GM12874 (cell line): ENCODE results near the gene PIK3AP1.

Experiments
- TF ChIP-seq, protein P1 (sequence below): IDR thresholded peaks from 2 replicates; pipeline ENCODE4 v1.5.1; 2011; ENCODE audit warnings: low read depth, mild to moderate bottlenecking, control low read depth, low read length, moderate library complexity; ENCODE audit not compliant: insufficient read depth

Gene PIK3AP1

GRCh38 chr10:96716390-96716789 is 3.9 kb downstream of the PIK3AP1 start:
- TF ChIP-seq, protein P1, sequence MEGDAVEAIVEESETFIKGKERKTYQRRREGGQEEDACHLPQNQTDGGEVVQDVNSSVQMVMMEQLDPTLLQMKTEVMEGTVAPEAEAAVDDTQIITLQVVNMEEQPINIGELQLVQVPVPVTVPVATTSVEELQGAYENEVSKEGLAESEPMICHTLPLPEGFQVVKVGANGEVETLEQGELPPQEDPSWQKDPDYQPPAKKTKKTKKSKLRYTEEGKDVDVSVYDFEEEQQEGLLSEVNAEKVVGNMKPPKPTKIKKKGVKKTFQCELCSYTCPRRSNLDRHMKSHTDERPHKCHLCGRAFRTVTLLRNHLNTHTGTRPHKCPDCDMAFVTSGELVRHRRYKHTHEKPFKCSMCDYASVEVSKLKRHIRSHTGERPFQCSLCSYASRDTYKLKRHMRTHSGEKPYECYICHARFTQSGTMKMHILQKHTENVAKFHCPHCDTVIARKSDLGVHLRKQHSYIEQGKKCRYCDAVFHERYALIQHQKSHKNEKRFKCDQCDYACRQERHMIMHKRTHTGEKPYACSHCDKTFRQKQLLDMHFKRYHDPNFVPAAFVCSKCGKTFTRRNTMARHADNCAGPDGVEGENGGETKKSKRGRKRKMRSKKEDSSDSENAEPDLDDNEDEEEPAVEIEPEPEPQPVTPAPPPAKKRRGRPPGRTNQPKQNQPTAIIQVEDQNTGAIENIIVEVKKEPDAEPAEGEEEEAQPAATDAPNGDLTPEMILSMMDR = no peak

GRCh38 chr10:96714746-96715255 is 5.5 kb downstream of the PIK3AP1 start:
- TF ChIP-seq, protein P1 = no peak

DNA sequence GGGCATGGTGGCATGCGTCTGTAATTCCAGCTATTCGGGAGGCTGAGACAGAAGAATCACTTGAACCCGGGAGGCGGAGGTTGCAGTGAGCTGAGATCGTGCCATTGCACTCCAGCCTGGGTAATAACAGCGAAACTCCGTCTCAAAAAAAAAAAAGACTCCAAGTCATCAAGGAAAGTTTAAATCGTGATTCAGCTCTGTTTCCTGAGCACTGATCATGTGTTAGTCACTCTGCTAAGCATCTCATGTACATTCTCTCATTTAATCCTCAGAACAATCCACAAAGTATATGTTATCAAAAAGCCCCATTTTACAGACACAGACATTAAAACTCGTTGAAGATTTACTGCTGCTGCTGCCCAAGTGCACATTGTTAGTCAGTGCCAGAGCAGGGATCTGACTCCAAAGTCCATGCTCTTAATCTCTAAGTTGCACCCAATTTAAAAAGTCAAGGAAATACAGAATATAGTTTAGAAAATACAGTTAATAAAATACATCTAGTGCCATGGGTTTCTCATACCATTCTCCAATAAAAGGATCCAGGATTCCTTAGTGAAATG is 6.2 kb downstream of the PIK3AP1 start:
- TF ChIP-seq, protein P1 = no peak

DNA sequence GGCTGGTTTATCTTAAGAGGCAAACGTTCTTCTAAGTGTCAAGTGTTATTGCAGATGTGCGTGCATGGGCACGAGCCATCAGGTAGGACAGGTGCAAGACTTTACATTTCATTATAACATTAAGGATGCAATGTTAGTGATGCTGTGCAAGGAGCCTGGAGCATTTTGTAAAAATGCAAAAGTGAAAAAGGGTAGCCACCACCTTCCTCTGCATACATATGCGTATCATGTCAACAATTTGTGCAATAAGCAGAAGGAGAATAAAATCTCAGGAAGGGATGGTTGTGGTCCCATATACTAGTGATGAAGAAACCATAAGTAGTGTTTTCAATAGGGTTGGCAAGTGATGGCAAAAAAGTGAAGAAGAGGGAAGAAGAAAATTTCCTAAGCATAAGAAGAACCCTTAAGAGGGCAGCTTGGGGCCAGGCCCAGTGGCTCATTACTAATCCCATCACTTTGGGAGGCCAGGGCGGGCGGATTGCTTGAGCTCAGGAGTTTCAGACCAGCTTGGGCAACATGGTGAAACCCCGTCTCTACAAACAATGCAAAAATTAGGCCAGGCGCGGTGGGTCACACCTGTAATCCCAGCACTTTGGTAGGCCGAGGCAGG is 7.5 kb downstream of the PIK3AP1 start:
- TF ChIP-seq, protein P1 = no peak

DNA sequence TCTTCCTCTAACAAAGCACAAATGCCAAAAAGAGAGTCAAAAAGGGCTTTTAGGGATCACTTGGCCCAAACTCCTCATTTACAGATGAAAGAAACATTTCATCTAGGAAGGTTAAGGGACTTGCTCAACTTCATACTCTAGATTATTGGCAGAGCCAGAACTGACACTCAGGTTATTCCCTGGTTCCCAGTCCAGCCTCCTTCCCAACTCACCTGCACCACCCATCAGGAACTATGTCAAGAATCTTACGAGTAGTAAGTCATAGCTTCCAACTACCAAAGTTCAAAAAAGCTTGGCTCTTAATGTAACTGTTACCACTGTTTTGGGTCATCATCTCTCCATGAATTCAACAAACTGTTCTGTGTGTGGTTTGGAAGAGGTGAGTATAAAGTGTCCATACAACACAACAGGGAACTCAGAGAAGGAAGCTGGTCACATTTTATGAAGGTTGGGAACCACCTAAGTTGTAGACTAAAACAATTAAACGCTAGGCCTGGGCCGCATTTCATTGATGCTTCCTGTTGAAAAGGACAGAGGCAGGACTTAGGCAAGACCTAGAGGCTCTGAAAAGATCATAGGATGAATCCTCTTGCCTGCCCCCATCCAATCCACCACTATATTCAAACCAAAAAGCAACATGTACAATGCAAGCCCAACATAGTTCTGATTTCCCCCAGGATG is 9.1 kb downstream of the PIK3AP1 start:
- TF ChIP-seq, protein P1 = no peak

GRCh38 chr10:96709525-96709924 is 10.8 kb downstream of the PIK3AP1 start:
- TF ChIP-seq, protein P1 = no peak

GRCh38 chr10:96708996-96709395 is 11.3 kb downstream of the PIK3AP1 start:
- TF ChIP-seq, protein P1 = no peak
